Upper lobe of left lung (tissue), 6 donors: ENCODE data around the gene ETS1. TPM values are rescaled to one million over a fixed set of nuclear protein-coding genes. Genes with fewer than 3 reads are reported as not detected.
A peak's percentile ranks its signal among the peaks of the same experiment; 100 is the strongest.

Experiments used
- ATAC-seq, 2 donors: fragments of 200-7000 bp; cut with Tn5 transposase; one replicate each; pipeline ENCODE4 v1.9.1; 2022; ENCODE audit warnings: mild to moderate bottlenecking in 2 of 2, moderate library complexity in 2 of 2; ENCODE audit not compliant: low FRiP score in 2 of 2
- DNase-seq, 2 donors: peaks; one replicate each; pipeline ENCODE4 v3.0.0-alpha.2; 2019 to 2020
- H3K27ac ChIP-seq, 4 donors: fragments of 200-600 bp; sonication (generic); one replicate each; pipeline ENCODE4 v1.5.1; 2016 to 2019
- H3K27me3 ChIP-seq, 4 donors: fragments of 200-600 bp; sonication (generic); one replicate each; pipeline ENCODE4 v1.5.1; 2017 to 2019
- H3K36me3 ChIP-seq, 4 donors: fragments of 200-600 bp; sonication (generic); one replicate each; pipeline ENCODE4 v1.5.1; 2016 to 2019
- H3K4me1 ChIP-seq, 4 donors: fragments of 200-600 bp; sonication (generic); one replicate each; pipeline ENCODE4 v1.5.1; 2018 to 2019
- H3K4me3 ChIP-seq, 4 donors: fragments of 200-600 bp; sonication (generic); one replicate each; pipeline ENCODE4 v1.5.1; 2017 to 2019; ENCODE audit warnings: mild to moderate bottlenecking in 2 of 4, moderate library complexity in 1 of 4
- H3K9me3 ChIP-seq, 4 donors: fragments of 200-600 bp; sonication (generic); one replicate each; pipeline ENCODE4 v1.5.1; 2018 to 2019
- CTCF ChIP-seq, 6 experiments: fragments of 450-650 bp in 4 of 6; fragments of 200-600 bp in 2 of 6; sonication (generic) in 2 of 6; IDR thresholded peaks; one replicate each; pipeline ENCODE4 v1.5.1; 2016 to 2019; ENCODE audit warnings: antibody characterized with exemption in 6 of 6
- EP300 ChIP-seq, 4 donors: sonication (generic); formaldehyde crosslinking; IDR thresholded peaks; one replicate each; pipeline ENCODE4 v1.5.1; 2017; ENCODE audit warnings: antibody characterized with exemption in 4 of 4, control low read depth in 2 of 4
- POLR2A ChIP-seq, 4 donors: fragments of 450-650 bp; IDR thresholded peaks; one replicate each; pipeline ENCODE4 v1.5.1; 2016 to 2017; ENCODE audit warnings: antibody characterized with exemption in 4 of 4, mild to moderate bottlenecking in 2 of 4
- POLR2AphosphoS5 ChIP-seq, 2 donors: sonication (generic); formaldehyde crosslinking; IDR thresholded peaks; one replicate each; pipeline ENCODE4 v1.5.1; 2017; ENCODE audit warnings: antibody characterized with exemption in 2 of 2
- WGBS, 2 donors: methylation state at CpG; one replicate each; pipeline ENCODE4 v1.1.5; 2017 to 2018; 5-methylcytosine and 5-hydroxymethylcytosine counted together
- total RNA-seq, 6 donors: library from RNA; depleted of rRNA in 4 of 6; stranded (reverse); fragments of >200 nt in 4 of 6; gene quantifications; one replicate each; pipeline versions ENCODE4 v1.1.0 to v1.2.1, GENCODE V29; 2016 to 2021
- donor health status: DM: no; HTN: no; CAD: no; lungs with moderate emphysema.
- donor health status: DM: no; HTN: yes; CAD: no; lungs with severe emphysema.

The ETS1 gene
- total RNA-seq, 6 donors from 2014 or later, result 29.3 to 107 (median 79.0) TPM

GRCh38 chr11:128563308-128563707 lies 24.1 kb downstream of the ETS1 start:
- WGBS, 2 donors, result 70 to 71% methylated on average over 5 of the region's 5 CpGs
- H3K9me3 ChIP-seq, result no peaks in the 10 kb centered on the region
- H3K4me3 ChIP-seq, result no peak overlapping the region
- H3K27ac ChIP-seq, result no peak overlapping the region
- TF ChIP-seq POLR2A (IDR thresholded peaks at IDR 0.05) (no peak), CTCF (IDR thresholded peaks at IDR 0.05) (no peak)
- H3K36me3 ChIP-seq, result no peaks in the 10 kb centered on the region
- H3K4me1 ChIP-seq, result peaks cover 10 to 20% (median 14%) of the 10 kb centered on the region in 4 donors
- H3K27me3 ChIP-seq, result no peaks in the 10 kb centered on the region
- no peak for DNase-seq
- ATAC-seq, result no peak

GRCh38 chr11:128559496-128560103 lies 27.8 kb downstream of the ETS1 start:
- ATAC-seq (no peak), DNase-seq (no peak)
- no peaks in the 10 kb centered on the region for H3K36me3 ChIP-seq
- no peak for TF ChIP-seq EP300 (IDR thresholded peaks at IDR 0.05)
- no peak for TF ChIP-seq POLR2AphosphoS5 (IDR thresholded peaks at IDR 0.05)
- TF ChIP-seq CTCF (IDR thresholded peaks at IDR 0.05), result no peak
- TF ChIP-seq POLR2A (IDR thresholded peaks at IDR 0.05), result no peak
- 88 to 92% methylated on average over 3 of the region's 3 CpGs for WGBS, 2 donors
- H3K27me3 ChIP-seq, result no peaks in the 10 kb centered on the region
- H3K9me3 ChIP-seq, result no peaks in the 10 kb centered on the region
- no peak overlapping the region for H3K4me3 ChIP-seq
- no peak overlapping the region for H3K27ac ChIP-seq
- peaks cover 6 to 11% (median 10%) of the 10 kb centered on the region in 4 donors for H3K4me1 ChIP-seq

- DNase-seq (no peak), ATAC-seq (no peak)
- no peak for TF ChIP-seq POLR2AphosphoS5 (IDR thresholded peaks at IDR 0.05)
- TF ChIP-seq CTCF (IDR thresholded peaks at IDR 0.05), result peak in 1 of 6 experiments; percentile 16
- Histone ChIP-seq H3K4me3 (no peak overlapping the region), H3K9me3 (no peaks in the 10 kb centered on the region), H3K27me3 (no peaks in the 10 kb centered on the region), H3K36me3 (no peaks in the 10 kb centered on the region), H3K4me1 (peaks cover 9 to 20% (median 14%) of the 10 kb centered on the region in 4 donors), H3K27ac (no peak overlapping the region)
- 57 to 83% methylated on average over 2 of the region's 2 CpGs for WGBS, 2 donors
Observed at GRCh38 chr11:128555606-128556005, 31.8 kb downstream of the ETS1 start.

- 29 to 50% methylated on average over 10 of the region's 10 CpGs for WGBS, 2 donors
- no peaks in the 10 kb centered on the region for H3K36me3 ChIP-seq
- H3K4me3 ChIP-seq, result no peak overlapping the region
- peaks cover 20 to 38% (median 27%) of the 10 kb centered on the region in 4 donors for H3K4me1 ChIP-seq
- H3K27ac ChIP-seq, result peak overlapping the region in 2 of 4 donors; percentile 29 to 62
- TF ChIP-seq POLR2AphosphoS5 (IDR thresholded peaks at IDR 0.05), result no peak
- peak in 1 of 6 experiments; percentile 23 for TF ChIP-seq CTCF (IDR thresholded peaks at IDR 0.05)
- TF ChIP-seq EP300 (IDR thresholded peaks at IDR 0.05), result no peak
- no peaks in the 10 kb centered on the region for H3K27me3 ChIP-seq
- no peak for DNase-seq
- H3K9me3 ChIP-seq, result no peaks in the 10 kb centered on the region
- no peak for ATAC-seq
Observed at GRCh38 chr11:128553662-128554362, 33.5 kb downstream of the ETS1 start.
